HPDE6-E6E7 (cell line): ENCODE results near the gene TRPM3.

Source experiments
- DNase-seq: peaks from one replicate; pipeline ENCODE4 v3.0.0; 2011; ENCODE audit warnings: missing footprints; ENCODE audit errors: extremely low spot score

Gene TRPM3

GRCh38 chr9:70610287-70610644 is 511.2 kb downstream of the TRPM3 start:
- DNase-seq: no peak

DNA sequence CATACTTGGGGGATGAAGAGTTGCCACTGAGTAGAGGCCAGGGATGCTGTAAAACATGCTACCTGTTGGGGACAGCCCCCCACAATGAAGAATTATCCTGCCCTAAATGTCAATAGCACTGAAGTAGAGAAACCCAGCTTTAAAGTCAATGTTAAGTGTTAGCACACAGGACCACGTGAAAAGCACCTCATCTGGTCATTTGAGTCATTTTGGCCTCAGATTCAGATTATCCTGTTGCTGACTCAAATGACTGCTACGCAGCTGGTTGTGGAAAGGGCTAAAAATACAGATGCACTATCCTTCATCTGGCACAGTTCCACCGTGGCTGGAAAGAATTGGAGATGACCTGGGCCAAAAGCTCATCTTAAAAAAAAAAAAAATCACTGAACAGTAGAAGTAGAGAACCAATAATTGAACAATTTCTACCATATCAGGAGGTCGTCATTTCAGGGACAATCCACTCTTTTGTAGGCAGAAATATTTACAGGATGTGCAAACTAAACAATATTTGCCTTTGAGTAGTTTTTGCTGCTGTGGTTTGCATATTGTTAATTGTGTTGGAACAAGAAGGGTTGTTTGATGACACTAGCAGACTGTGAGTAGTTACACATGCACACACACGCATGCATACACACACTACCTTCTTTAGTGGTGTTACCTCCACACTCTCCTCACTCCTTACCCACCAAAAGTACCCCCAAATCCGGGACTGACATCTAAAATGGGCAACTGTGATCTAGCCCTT is 511.7 kb downstream of the TRPM3 start:
- DNase-seq: peak; percentile 23

DNA sequence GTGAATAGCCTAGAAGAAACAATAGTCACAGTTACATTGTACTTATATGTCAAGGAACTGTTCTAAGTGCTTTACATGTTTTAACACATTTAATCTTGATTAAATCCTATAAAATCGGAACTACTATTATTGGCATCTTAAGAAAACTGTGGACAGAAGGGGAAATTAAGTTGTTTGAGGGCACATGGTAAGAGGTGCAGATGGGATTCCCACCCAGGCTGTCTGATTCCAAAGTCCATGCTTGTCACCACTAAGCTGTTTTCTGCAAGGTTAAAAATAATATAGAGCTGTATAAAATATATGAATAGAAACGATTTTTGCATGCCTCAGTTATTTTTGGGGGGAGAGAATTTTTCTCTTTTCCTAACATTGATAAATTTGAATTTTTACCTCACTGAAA is 512.4 kb downstream of the TRPM3 start:
- no peak for DNase-seq

DNA sequence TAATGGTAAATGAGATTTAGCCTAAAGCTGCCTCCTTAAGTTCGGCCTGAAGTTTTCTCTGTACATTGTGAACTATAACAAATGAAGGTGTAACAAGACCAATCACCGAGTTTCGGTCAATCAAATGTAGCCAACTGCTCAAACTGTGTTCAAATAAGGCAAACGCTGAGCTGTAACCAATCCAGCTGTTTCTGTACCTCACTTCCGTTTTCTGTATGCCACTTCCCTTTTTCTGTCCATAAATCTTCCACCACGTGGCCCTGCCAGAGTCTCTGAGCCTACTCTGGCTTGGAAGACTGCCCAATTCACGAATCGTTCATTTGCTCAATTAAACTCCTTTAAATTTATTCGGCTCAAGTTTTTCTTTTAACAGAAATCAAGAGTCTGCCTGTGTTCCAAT is 513.5 kb downstream of the TRPM3 start:
- DNase-seq: no peak

GRCh38 chr9:70607329-70607728 is 514.1 kb downstream of the TRPM3 start:
- no peak for DNase-seq

DNA sequence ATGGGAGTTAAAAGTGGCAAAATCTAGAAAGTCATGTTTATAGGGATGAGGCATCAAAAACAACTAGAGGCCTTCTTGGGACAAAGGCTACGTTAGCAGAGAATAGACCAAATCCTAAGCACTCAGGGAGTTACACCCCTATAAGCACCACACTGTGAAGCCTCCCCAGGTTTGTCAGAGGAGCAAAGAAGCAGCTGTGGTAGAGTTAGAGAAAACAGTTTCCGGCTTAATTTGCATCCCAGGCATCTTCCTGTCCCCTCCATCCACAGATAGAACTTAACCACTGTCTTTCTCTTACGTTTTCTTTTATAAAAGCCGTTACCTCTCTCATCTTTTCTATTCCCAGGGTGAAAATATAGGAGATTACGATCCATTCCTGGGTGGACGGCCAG is 518.4 kb downstream of the TRPM3 start:
- DNase-seq: no peak

- DNase-seq: peak; percentile 64
Observed at GRCh38 chr9:70602321-70603019, 519.0 kb downstream of the TRPM3 start.

DNA sequence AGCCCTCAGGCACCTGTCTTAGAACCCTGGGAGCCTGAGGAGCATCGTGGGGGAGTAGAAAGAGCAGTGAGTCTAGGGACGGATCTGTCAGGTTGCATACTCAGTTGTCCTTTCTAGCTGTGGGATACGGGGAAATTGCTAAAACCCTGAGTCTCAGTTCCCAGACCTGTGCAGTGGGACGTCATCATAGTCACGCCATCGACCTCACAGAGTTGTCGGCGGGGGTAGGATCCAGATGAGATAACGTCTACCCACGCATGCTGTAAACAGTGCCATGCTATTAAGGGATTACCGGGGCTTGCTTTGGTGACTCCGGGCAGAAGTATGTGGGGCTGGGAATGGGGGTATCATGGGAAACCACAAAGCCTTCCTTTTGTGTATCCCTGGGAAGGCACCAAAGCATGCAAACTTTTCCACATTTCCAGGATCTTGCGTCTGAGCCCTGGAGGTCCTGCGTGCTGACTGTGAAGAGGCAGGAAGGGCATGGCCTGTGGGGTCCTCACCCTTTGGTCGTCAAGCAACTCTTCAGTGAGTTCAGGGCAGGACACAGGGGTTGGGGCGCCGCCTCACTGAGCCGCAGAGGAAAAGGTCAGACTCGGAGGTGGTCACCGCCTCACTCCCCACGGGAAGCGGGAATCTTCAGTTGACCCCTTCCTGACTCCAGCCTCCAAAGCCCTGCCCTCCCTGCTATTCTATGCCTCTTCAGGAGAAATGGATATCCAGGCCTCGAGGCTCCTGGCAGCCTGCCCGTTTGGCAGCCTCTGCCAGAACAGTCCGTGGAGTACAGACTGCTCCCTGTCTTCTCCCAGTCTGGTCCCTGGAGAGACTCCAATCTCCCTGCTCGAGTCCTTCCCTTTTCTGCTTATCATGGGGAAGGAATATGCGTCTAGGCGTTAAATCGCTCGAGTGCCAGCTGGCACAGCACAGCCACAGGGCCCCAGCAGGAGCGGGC is 520.1 kb downstream of the TRPM3 start:
- DNase-seq: no peak

GRCh38 chr9:70600506-70600905 is 520.9 kb downstream of the TRPM3 start:
- no peak for DNase-seq

- DNase-seq: no peak
Observed at GRCh38 chr9:70597886-70598285, 523.5 kb downstream of the TRPM3 start.

- no peak for DNase-seq
Observed at GRCh38 chr9:70595211-70595610, 526.2 kb downstream of the TRPM3 start.

DNA sequence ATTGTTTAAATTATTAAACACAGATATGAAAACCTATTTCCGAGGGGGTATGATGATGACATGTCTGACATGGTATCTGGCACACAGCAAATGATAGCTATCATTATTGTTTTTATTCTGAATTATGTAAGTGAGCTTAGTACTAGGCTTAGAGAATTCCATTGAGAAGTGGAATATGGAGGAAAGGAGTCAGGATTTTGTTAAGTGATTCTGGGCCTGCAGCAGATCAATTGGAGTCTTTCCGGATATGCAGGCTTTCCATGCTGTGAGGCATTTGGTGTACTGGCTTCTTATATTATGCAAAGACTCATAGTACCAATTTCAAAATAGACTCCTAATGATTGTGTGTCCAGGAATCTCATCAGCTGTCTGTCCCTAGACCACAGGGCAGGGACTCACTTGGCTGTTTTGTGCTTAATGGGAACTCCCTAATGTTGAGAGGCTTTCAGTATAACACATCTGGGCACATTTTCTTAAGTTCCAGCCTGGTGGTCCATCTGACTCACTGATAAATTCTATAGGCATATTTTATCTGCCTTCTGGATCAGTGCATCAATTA is 527.0 kb downstream of the TRPM3 start:
- no peak for DNase-seq

DNA sequence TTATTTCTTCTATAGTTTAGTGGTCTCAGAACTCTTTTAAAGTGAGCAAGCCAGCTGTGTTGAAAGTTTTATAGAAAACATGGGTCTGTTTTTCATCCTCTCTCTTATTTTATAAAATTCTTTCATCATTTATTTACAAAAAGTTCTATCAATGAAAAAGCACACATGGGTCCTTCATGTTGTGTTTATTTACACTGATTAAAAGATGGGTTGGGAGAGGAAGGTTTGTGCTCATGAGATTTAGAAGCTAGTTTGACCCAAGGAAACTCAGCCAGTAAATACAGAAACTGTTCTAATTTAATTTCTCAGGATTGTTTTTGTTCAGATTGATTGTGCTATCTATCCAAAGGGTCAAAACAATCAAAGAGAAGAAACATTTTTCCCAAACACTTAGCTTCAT is 528.2 kb downstream of the TRPM3 start:
- no peak for DNase-seq

DNA sequence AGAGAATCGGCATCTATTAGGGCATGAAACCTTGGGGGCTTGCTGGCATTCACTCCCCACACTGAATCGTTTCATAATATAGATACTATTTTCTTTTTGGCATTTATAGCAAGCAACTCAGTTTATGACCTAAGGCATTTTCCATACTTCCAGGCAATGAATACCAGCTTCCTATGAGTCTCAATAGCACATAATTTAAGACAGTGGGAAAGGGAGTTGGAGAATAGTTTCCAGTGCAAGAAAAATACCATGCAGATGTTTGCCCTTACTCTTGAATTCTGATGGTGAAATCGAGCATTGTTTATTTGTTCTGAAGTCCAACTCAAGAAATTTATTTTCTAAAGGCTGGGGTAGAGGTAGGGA is 531.1 kb downstream of the TRPM3 start:
- no peak for DNase-seq

DNA sequence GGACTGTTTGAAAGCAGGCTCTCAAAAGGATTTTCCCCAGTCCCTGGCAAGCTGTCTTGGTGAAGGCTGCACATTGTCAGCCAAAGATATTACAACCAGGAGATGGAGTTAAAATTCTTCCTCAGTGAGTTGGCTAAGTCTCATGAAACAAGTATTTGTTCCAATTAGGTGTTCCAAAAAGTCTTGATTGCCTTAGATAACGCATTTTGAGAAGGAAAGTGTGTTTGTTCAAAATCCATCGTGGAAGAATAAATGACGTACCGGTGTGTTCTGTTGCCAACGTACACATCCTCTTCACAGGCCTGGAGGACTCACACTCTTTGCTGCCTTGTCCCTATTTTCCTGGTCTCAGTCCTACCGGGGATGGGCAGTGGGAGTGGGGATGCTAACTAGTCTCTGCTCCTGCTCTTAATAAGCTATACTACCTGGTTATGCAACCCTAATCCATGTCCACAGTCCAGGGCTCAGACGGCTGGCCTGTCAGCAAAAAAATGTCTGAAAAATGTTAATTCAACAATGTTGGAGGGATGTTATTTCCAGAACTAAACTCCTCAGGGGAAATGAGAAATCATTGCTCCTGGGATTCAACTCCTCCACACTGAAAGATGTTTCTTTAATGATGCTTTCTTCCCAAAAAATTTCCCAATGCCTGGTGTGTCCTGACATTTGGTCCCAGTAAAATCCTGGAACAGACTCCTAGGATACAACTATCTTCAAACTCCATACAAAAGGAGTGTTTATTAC is 531.7 kb downstream of the TRPM3 start:
- no peak for DNase-seq

- no peak for DNase-seq
Observed at GRCh38 chr9:70588999-70589398, 532.4 kb downstream of the TRPM3 start.

DNA sequence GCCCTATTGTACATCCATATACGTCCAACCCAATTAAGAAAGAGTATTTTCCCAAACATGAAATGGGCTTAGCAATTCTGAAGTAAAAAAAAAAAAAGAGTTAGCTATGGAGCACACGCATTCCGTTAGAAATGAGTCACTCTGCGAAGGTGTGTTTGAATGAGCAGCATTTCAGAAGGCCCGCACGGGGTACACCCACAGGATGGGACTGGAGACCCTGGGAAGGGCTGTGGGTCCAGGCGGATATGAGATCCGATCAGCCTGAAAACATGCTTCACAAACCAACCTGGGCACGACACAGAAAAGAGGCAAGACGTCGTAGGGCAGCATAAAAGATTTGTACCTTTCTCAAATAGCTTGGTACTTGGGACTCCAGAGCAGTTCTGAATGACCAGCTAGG is 533.0 kb downstream of the TRPM3 start:
- no peak for DNase-seq

DNA sequence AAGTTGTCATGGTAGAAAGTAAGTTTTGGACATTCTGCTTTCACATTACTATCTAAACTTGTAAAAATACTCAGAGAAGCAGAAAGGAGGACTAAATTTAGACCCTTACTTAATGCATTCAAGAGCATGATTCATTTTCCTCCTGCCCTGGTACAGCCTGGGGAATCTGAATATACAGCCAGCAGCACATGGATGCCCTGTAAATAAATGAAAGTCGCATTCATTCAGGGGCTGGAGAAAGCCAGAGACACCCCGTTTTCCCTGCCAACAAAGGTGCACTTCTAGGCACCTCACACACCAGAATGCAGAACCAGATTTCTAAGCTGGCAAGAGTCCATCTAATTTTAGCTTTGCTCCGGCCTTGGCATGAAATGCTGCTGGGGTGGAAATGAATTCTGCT is 534.2 kb downstream of the TRPM3 start:
- no peak for DNase-seq

DNA sequence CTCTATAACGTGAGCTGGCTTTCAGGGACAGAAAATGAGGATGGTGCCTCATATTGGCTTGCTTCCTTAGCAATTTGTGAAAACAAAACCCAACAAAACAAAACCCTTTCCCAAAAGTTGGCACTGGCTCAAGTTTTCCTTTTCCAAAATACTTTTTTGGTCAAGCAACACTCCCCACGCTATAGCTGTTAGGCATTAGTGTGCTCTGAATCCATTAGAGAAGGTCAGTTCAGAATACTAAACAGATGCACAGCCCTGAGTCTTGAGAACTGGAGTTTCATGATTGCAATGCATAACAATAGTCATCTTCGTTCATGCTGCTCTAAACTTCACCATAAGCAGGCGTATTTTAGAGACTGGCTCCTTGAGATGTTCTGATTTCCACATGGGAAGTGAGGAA is 534.9 kb downstream of the TRPM3 start:
- no peak for DNase-seq

DNA sequence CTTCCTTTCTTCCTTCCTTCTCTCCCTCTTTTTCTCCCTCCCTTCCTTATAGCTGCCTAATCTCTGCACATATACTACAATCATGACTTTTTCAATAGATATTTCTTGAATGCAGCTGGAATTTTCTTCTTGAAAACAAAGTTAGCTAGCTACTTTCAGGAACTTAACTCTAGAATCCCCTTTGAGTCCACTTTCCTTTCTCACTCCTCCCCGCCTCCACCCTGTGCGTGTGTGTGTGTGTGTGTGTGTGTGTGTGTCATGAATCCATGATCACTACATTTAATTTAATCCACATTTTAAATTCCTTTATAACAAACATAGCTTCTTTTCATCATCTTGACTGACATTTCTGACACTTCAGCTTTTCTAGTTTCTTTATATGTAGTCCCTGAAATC is 539.5 kb downstream of the TRPM3 start:
- no peak for DNase-seq

DNA sequence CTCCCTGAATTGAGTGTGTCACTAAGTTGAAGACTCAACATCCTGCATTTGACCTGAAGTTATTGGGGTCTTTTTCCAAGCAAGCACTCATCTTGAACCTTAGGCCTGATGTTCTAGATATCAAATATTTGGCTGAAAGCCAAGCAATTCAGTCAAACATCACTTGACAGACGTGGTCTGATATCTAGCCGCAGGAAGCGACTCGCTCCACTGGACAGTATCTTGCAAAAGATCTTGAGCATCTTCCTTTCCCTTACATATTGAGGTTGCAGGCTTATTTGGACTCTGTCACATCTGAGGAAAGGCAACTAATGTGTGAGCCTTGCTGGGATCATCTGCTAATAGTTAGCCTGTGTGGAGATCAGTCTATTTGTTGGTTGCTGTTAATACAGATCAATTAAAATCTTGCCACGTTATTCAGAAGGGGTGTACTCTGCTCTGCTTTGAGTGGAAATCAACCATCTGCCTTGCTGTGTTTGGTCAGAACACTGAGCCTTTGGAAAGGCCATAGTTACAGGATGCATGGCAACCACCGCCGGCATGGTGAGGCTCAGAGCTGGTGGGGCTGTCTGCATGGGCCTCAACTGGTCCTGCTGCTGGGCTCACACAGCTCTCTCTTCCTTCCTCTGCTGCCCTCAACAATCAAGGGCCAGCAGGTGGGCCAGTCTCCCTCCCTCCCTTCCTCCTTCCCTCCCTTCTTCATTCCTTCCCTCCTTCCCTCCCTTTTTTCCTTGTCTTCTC is 540.0 kb downstream of the TRPM3 start:
- no peak for DNase-seq
